Endometrium (tissue), 2 donors: ENCODE data around the gene GRIP2.

Experiments used
- FAIRE-seq: peaks from 2 replicates; lab custom pipeline; 2012; peaks lifted over from hg19 to GRCh38; lab: Jason Lieb, UNC
- donor health status: control.
- donor health status: control.

Gene GRIP2

GRCh38 chr3:14465425-14465824 lies 74.7 kb downstream of the GRIP2 start:
- FAIRE-seq: no peak

GRCh38 chr3:14464521-14464920 lies 75.6 kb downstream of the GRIP2 start:
- no peak for FAIRE-seq

- no peak for FAIRE-seq
These were observed 76.0 kb downstream of the GRIP2 start for GRCh38 chr3:14464141-14464465.

DNA sequence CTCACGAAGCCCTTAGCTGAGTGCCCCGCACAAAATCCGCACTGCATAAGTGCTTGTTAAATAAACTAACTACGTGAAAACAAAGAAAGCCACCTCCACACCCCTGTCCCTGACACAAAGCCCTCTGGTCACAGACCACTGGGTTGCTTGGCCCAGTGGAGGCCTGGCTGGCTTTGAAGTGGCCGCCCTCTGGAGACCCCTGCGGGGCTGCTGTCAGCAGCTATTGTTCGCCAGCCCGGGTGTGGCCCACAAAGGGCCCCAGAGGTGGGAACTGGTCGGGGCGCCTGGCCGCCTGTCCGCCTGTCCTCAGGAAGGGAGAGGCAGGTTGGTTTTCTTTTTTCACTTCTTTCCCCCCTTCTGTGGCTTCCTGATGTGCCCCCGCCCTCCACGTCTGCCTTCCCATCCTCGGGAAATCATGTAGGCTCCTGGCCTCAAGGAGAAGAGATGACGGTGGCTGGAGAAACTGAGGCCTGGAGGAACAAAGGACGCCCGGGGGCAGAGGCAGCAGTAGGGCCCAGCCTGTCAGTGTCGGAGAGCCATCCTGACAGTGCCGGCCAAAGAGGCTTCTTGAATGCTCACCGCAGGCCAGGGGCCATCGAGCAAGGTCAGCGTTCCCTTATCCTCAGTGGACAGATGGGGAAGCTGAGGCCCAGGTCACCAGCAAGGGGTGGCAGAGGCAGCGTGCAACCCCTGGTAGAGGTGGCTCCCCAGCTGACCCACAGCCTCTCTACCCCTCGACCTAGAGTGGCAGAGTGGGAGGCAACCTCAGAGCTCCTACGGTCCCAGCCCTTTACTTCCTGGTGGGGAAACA lies 76.6 kb downstream of the GRIP2 start:
- no peak for FAIRE-seq

DNA sequence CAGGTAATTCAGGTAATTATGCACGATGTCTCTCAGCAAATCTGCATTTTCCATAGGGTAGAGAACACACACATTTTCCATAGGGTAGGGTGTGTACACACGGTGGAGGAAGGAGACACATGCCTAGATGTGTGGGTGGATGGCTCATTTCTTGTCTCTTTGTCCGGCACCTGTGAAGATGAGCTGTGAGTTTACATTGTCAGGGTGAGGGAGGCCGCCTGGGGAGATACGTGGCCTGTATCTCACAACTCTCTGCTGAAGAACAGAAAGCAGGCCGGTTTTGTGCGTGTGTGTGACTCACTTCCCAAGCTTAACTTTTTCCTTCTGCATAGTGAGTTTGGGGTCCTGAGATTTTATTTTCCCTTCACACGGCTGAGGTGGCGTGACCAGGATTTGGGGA lies 77.4 kb downstream of the GRIP2 start:
- no peak for FAIRE-seq

- no peak for FAIRE-seq
These were observed 78.3 kb downstream of the GRIP2 start for GRCh38 chr3:14461748-14462324.

DNA sequence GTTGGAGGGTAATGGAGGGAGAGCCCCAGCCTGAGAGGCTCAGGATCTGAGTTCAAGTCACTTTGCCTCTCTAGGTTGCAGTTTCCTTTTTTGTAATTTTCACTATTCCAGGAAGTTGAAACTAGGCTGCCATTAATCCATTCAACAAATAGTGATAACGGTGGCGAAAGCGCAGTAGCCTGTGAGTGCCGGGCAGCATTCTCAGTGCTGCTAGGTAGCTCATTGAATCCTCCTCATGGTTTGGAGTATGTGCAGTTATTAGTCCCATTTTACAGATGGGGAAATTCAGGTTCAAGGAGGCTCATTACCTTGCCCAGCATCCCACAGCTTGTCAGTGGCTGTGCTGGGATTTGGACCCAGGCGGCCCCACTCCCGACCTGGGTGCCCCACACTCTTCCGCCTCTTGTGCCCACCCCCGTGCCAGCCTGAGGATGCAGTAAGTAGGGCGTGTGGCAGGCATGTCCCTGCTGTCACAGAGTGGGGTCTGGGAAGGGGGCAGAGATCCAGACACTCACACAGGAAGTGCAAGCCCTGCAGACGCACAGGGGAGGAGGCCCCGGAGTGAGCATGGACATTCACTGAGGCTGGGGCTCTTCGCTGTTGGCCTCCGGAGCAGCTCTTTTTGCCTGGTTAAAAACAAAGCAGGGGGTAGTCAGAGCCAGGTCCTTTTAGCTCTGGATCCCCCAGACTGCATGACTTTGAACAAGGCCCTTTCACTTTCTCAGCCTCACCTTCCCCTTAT lies 79.0 kb downstream of the GRIP2 start:
- FAIRE-seq: no peak

- FAIRE-seq: no peak
These were observed 79.7 kb downstream of the GRIP2 start for GRCh38 chr3:14460342-14461005.

- no peak for FAIRE-seq
These were observed 80.4 kb downstream of the GRIP2 start for GRCh38 chr3:14459787-14460186.

DNA sequence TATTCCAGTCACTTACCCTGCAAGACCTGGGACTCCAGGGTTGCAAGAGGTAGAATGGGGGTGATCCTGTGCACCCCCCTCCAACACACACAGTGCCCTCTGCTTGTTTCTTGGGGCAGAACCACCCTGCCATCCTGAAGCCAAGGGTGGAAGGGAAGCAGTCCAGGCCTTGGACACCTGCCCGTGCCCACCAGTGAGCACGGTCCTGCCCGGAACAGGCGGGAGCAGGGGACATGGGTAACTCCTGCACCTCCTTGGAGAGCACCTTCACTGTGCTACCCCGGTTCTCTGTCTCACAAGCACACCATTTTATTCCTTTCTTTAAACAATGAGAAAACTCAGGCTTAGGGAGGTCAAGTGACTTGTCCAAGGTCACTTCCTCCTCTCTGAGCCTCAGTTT lies 80.8 kb downstream of the GRIP2 start:
- FAIRE-seq: no peak

DNA sequence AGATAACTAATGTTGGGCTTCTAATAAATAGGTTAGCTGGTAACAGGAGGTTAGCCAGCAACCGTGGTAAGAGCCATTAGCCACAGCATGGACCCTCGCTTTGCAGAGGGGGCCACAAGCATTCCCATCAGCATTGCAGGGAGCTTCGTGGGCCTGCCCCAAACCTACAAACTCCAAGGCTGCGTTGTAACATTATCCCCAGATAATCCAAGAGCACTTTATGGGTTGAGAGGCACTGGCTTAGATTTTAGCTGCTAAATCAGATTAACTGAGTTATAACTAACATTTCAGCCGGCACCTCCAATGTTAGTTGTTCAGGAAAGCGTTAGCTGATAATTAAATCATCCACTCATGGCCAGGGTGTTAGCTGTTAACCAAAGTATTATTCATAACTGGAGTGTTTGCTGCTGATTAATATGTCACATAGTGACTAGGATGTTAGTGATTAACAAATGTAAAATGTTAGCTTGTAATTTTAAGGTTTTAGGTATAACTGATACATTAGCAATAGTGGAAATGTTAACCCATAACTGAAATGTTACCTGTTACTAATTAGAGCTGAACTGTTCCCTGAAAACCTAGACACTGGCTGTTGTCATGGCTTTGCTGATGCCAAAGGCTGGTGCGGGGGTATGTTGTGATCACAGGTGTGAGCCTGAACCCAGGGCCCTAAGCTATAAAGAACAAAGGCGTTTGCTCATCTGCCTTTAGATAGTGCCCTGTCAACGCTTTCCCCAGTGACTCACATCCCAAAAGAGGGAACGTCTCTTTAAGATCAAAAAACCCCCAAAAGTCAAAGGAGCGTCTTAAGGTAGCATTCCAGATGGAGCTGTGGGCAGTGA lies 81.5 kb downstream of the GRIP2 start:
- FAIRE-seq: no peak

DNA sequence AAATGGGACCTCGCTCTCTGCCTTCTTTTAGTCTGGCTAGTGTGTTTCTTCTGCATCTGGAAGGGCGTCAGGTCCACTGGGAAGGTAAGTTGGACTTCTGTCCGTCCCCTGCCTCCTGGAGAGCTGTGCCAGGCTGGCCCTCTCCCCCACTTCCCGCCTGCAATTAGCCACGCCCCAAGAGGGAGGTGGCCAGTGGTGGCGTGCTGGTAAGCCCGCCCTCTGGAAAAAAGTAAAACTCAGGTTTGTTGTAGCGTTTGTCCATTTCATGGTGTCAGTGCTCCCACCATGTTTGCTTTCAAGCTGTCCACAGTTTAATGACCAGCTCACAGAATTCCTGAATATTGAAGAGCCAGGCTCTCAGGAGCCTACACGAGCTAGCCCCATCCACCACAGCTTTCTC lies 82.1 kb downstream of the GRIP2 start:
- FAIRE-seq: no peak

DNA sequence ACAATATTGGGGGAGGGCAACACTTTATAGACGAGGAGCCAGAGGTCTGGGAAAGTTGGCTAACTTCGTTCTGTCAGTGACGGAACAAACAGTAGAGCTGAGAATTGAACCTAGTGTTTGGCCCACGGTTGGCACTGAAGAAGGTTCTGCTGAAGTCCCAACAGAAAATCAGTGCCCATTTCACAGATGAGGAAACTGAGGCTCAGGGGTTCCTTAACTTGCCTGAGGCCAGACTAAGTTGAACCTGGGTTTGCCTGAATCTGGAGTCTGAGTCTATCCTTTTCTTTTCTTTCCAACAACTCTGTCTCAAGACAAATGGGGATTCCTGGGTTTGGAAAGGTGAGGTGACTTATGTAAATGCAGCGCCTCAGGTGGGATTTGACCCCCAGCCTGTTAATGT lies 82.7 kb downstream of the GRIP2 start:
- FAIRE-seq: no peak

- no peak for FAIRE-seq
These were observed 83.3 kb downstream of the GRIP2 start for GRCh38 chr3:14456794-14457193.

GRCh38 chr3:14455571-14456317 lies 84.4 kb downstream of the GRIP2 start:
- FAIRE-seq: no peak

- FAIRE-seq: no peak
These were observed 85.4 kb downstream of the GRIP2 start for GRCh38 chr3:14454639-14455310.

DNA sequence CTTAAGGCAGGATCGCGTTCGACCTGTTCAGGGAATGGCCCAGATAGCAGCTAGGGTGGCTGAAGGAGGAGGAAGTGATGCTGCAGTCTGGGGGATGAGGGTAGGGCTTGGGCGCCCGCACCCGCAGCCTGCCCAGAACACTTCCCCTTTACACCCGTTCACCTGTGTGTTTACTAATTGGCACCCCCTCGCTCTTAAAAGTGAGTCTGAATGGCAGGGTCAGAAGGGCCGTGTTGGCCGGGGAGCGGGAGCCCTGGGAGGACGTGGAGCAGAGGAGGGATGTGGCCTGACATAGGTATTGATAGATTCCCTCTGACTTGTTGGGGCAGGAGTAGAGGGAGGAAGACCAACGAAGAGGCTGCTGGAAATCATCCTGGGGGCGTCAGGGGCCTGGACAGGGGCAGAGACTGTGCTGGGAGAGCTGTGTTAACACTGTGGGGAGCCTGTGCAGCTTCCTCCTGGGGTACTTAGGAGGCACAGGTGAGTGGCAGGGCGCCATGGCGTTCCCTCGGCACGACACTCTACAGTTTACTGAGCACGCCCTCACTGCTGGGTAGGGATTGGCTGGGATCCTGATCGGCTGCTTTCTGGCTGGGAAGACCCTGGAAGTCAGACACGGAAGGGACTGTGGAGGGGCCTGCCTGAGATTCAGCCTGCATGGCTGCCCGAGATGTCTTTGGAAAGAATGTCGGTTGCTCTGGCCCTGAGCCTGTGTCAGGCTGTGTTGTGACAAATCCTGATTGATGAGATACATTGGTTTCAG lies 86.1 kb downstream of the GRIP2 start:
- no peak for FAIRE-seq

GRCh38 chr3:14452740-14453710 lies 87.1 kb downstream of the GRIP2 start:
- peak; percentile 99 for FAIRE-seq
